AG04449 (cell line): ENCODE measurements around the gene CLC.

Source experiments
- CTCF ChIA-PET: fragments of 350-600 bp; formaldehyde crosslinking; extraction: SDS; loops from one replicate; lab custom pipeline; 2021; ENCODE audit warnings: antibody characterized with exemption; lab: Yijun Ruan, JAX
- POLR2A ChIA-PET: fragments of 400-600, 350-600 bp; formaldehyde crosslinking; extraction: SDS; loops from one replicate; lab custom pipeline; 2020; ENCODE audit warnings: antibody characterized with exemption, inconsistent platforms; lab: Yijun Ruan, JAX
- DNase-seq: peaks from one replicate; pipeline ENCODE4 v3.0.0-alpha.2; 2010; ENCODE audit warnings: low read depth, low spot score
- H3K4me3 ChIP-seq: 2 replicates; pipeline ENCODE4 v1.5.1; 2011; ENCODE audit warnings: low read depth, mild to moderate bottlenecking, control low read depth, low read length
- CTCF ChIP-seq: IDR thresholded peaks from one replicate; pipeline ENCODE4 v1.5.1; 2011; ENCODE audit warnings: mild to moderate bottlenecking, moderate library complexity, low read length, control low read depth, inconsistent platforms; ENCODE audit not compliant: insufficient read depth; ENCODE audit errors: missing control alignments

Gene CLC

DNA sequence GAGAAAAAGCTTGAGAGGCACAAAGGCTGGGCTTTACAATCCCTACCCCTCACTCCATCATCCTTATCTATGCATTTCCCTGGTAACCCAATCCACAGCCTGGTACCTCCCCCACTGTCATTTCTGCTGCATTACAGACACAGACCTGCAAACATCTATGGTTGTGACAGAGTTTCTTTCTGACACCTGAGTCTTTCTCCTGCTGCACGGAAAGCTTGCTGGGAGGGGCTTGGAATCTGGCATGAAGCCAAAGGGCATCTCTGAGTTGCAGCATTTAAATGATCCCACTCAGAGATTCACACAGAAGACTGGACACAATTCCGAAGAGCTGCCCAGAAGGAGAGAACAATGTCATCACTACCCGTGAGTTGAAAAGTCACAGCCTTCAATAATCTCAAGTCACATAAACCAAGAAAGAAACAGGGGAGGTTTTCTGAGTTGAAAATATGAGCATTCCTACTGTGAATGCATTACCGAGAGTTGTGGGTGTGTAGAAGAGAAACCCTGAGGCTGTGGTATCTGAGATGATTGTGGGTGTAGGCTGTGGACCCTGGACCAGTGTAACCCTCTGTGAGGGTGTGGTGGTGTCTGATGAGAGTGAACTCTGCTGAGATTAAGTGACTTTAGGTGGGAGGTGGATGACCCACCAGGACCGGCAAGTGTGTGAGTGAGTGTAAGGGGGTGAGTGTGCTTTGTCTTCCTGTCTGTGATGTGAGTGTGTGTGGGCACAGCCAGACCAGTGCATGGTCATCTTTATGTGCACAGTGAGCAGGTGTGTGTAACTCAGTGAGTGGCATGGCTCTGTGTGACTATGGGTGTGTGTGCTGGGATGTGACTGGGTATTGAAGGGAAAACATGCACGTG lies 33.4 kb downstream of the CLC start, which contains the start of gene LGALS14:
Gene LGALS14 (plus strand): TSS at position 301 of the 864 bp plus-strand sequence. CDS start 48 bp downstream, at position 349.
- ChIA-PET POLR2A (no interaction called here), CTCF (no interaction called here)
- no peak within 1 kb of the TSS for H3K4me3 ChIP-seq
- no peak for TF ChIP-seq CTCF
- no peak for DNase-seq

GRCh38 chr19:39701291-39701690 lies 36.5 kb downstream of the CLC start:
- ChIA-PET POLR2A (no interaction called here), CTCF (interaction anchor here (1.2 kb wide), 1 partner anchor 29 kb away, joined by 3 read pairs; no protein-coding TSS in a partner anchor)
- TF ChIP-seq CTCF, result no peak
- H3K4me3 ChIP-seq, result no peak overlapping the region
- no peak for DNase-seq

DNA sequence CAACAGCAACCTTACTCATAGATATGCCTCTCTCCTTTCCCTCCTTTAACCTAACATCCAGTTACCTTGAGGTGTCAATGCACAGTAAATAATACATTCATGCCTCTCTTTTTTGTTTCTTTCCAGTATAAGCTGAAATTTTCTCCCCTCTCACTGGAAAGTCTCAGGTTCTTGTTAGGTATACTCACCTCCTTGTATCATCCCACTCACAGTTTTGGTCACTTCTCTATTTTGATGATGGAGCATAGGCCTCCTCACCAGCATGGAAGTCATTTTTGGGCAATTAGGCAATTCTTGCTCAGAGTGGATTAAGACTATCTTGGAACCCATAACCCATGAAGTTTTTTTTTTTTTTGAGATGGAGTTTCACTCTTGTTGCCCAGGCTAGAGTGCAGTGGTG lies 39.3 kb downstream of the CLC start:
- no peak overlapping the region for H3K4me3 ChIP-seq
- no peak for DNase-seq
- CTCF ChIA-PET, result no interaction called here
- POLR2A ChIA-PET, result no interaction called here
- TF ChIP-seq CTCF, result no peak

GRCh38 chr19:39696387-39696786 lies 41.4 kb downstream of the CLC start:
- ChIA-PET CTCF (no interaction called here), POLR2A (no interaction called here)
- no peak for TF ChIP-seq CTCF
- DNase-seq, result no peak
- H3K4me3 ChIP-seq, result no peak overlapping the region

GRCh38 chr19:39695759-39696158 lies 42.1 kb downstream of the CLC start:
- POLR2A ChIA-PET, result no interaction called here

DNA sequence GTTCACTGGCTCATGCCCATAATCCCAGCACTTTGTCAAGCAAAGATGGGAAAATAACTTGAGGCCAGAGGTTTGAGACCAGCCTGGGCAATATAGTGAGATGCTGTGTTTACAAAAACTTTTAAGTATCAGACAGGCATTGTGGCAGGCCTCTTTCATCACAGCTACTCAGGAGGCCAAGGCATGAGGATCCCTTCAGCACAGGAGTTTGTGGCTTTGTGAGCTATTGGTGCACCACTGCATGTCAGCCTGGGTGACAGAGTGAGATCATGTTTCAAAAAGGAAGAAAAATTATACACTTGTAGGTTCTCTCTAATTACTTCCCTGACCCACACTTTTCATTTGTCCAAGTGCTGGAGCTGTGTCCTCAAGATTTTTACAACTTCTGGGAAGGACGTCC lies 45.0 kb downstream of the CLC start:
- ChIA-PET CTCF (no interaction called here), POLR2A (no interaction called here)
- DNase-seq, result no peak
- H3K4me3 ChIP-seq, result no peak overlapping the region
- TF ChIP-seq CTCF, result no peak

More at GRCh38 chr19:39695759-39696158, 42.1 kb downstream of the CLC start:
- TF ChIP-seq CTCF, result no peak
- H3K4me3 ChIP-seq, result no peak overlapping the region
- DNase-seq, result no peak
- CTCF ChIA-PET, result no interaction called here
